Neuronal stem cell (in vitro differentiated cells): ENCODE results near the gene SMIM35.

Experiments used
- DNase-seq: peaks from one replicate; pipeline ENCODE4 v3.0.0-alpha.2; 2013; ENCODE audit warnings: low spot score
- H2AFZ ChIP-seq: one replicate; pipeline ENCODE4 v1.6.1; 2013; ENCODE audit warnings: mild to moderate bottlenecking, low read length, inconsistent platforms
- H2AK5ac ChIP-seq: 2 replicates; pipeline ENCODE4 v1.6.1; 2013; ENCODE audit warnings: low read depth, mild to moderate bottlenecking, inconsistent platforms, low read length, moderate library complexity, mixed read lengths
- H2BK120ac ChIP-seq: 2 replicates; pipeline ENCODE4 v1.6.1; 2013; ENCODE audit warnings: low read depth, mild to moderate bottlenecking, inconsistent platforms, low read length, moderate library complexity, mixed read lengths
- H2BK12ac ChIP-seq: one replicate; pipeline ENCODE4 v1.6.1; 2013; ENCODE audit warnings: low read length, inconsistent platforms
- H2BK15ac ChIP-seq: 2 replicates; pipeline ENCODE4 v1.6.1; 2013; ENCODE audit warnings: mild to moderate bottlenecking, low read length, inconsistent platforms, mixed read lengths
- H2BK5ac ChIP-seq: one replicate; pipeline ENCODE4 v1.6.1; 2013; ENCODE audit warnings: inconsistent platforms, mild to moderate bottlenecking, low read length, moderate library complexity
- H3K14ac ChIP-seq: one replicate; pipeline ENCODE4 v1.6.1; 2013; ENCODE audit warnings: low read length, inconsistent platforms
- H3K18ac ChIP-seq: 2 replicates; pipeline ENCODE4 v1.6.1; 2013; ENCODE audit warnings: low read length, inconsistent platforms
- H3K23ac ChIP-seq: 2 replicates; pipeline ENCODE4 v1.6.1; 2013; ENCODE audit warnings: low read depth, mild to moderate bottlenecking, mixed read lengths, low read length, inconsistent platforms; ENCODE audit not compliant: poor library complexity
- H3K27ac ChIP-seq: replicated peaks from 3 replicates; pipeline ENCODE4 v1.5.1; 2013; ENCODE audit warnings: low read length, inconsistent platforms
- H3K27me3 ChIP-seq, 3 experiments: 2 replicates each; pipeline ENCODE4 v1.6.1; 2013; ENCODE audit warnings: low read length in 3 of 3, mild to moderate bottlenecking in 2 of 3, inconsistent platforms in 1 of 3, low read depth in 1 of 3, mixed read lengths in 1 of 3, moderate library complexity in 1 of 3; ENCODE audit not compliant: control insufficient read depth in 3 of 3, insufficient read depth in 3 of 3
- H3K36me3 ChIP-seq, 2 donors: replicated peaks in 1 of 2; 2 replicates each; pipeline ENCODE4 v1.6.1; 2013; ENCODE audit warnings: low read length in 2 of 2; ENCODE audit not compliant: control insufficient read depth in 2 of 2, insufficient read depth in 2 of 2
- H3K4ac ChIP-seq: 2 replicates; pipeline ENCODE4 v1.6.1; 2013; ENCODE audit warnings: inconsistent platforms, mild to moderate bottlenecking, low read length, moderate library complexity
- H3K4me1 ChIP-seq, 2 donors: 1 replicate in 1 of 2; 2 replicates in 1 of 2; pipeline ENCODE4 v1.6.1; 2013; ENCODE audit warnings: low read length in 2 of 2, low read depth in 1 of 2; ENCODE audit not compliant: control insufficient read depth in 2 of 2, insufficient read depth in 1 of 2
- H3K4me2 ChIP-seq: one replicate; pipeline ENCODE4 v1.6.1; 2013; ENCODE audit warnings: mild to moderate bottlenecking, low read length, inconsistent platforms; ENCODE audit not compliant: insufficient read depth, poor library complexity, severe bottlenecking
- H3K4me3 ChIP-seq, 2 donors: 2 replicates each; pipeline ENCODE4 v1.5.1; 2013; ENCODE audit warnings: low read length in 2 of 2, mild to moderate bottlenecking in 2 of 2, inconsistent platforms in 1 of 2, moderate library complexity in 1 of 2
- H3K79me1 ChIP-seq: one replicate; pipeline ENCODE4 v1.6.1; 2013; ENCODE audit warnings: low read depth, mild to moderate bottlenecking, inconsistent platforms, low read length, moderate library complexity
- H3K9ac ChIP-seq: one replicate; pipeline ENCODE4 v1.6.1; 2013; ENCODE audit warnings: mild to moderate bottlenecking, low read depth, low read length, inconsistent platforms; ENCODE audit not compliant: poor library complexity
- H3K9me3 ChIP-seq, 2 donors: replicated peaks in 1 of 2; 2 replicates each; pipeline versions ENCODE3 to v1.6.1; 2013; ENCODE audit warnings: low read length in 2 of 2, mild to moderate bottlenecking in 2 of 2, inconsistent platforms in 1 of 2, low read depth in 1 of 2, mixed read lengths in 1 of 2, moderate library complexity in 1 of 2; ENCODE audit not compliant: control insufficient read depth in 2 of 2, insufficient read depth in 1 of 2
- H4K8ac ChIP-seq: one replicate; pipeline ENCODE4 v1.6.1; 2013; ENCODE audit warnings: low read depth, mild to moderate bottlenecking, inconsistent platforms, low read length, moderate library complexity
- H4K91ac ChIP-seq: one replicate; pipeline ENCODE4 v1.6.1; 2013; ENCODE audit warnings: low read length, low read depth, mild to moderate bottlenecking, inconsistent platforms; ENCODE audit not compliant: poor library complexity
- WGBS, 2 donors: extraction: QIAGEN DNeasy Blood & Tissue Kit; methylation state at CpG; one replicate each; pipeline ENCODE4 v1.1.7; 2013; ENCODE audit warnings: missing lambda C conversion rate in 2 of 2, mixed read lengths in 1 of 2; ENCODE audit not compliant: insufficient read length in 2 of 2, insufficient replicate concordance in 1 of 2; ENCODE audit errors: extremely low coverage in 2 of 2; 5-methylcytosine and 5-hydroxymethylcytosine counted together

SMIM35 gene

DNA sequence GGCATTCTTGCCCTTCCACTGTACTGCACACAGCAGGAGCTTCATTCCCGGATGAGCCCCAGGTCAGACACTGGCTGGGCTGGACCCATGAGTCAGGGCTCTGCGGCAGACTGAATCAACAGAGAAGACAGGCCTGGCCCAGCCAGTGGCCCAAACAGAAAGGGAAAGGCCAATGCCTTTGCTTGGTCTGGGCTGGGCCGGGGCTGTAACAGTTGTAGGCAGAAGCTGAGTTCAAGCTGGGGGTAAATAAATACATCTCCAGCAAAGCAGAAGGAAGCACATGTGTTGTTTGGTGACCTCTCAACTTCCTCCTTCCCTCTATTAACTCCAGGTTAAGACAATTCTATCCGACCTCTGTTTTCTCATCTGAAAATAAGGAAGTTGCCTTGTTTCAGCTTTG lies 1.8 kb upstream of the SMIM35 start:
- Histone ChIP-seq H2BK12ac (no peak overlapping the region), H3K23ac (no peak overlapping the region), H2BK5ac (no peak overlapping the region), H3K4me3 (no peak overlapping the region), H3K4ac (no peak overlapping the region), H3K9me3 (peaks cover 7 to 8% of the 10 kb centered on the region in 2 donors), H2AFZ (no peak overlapping the region), H4K91ac (no peak overlapping the region), H3K4me1 (peaks cover 2 to 12% of the 10 kb centered on the region in 2 donors), H3K36me3 (no peaks in the 10 kb centered on the region), H3K79me1 (no peaks in the 10 kb centered on the region), H3K14ac (no peak overlapping the region), H3K9ac (no peak overlapping the region), H3K18ac (peak overlapping the region; percentile 42), H3K27me3 (peaks cover 0 to 3% (median 0%) of the 10 kb centered on the region in 3 experiments), H2AK5ac (no peak overlapping the region), H2BK15ac (no peak overlapping the region), H2BK120ac (no peak overlapping the region), H3K27ac (no peak overlapping the region), H3K4me2 (no peak overlapping the region), H4K8ac (no peak overlapping the region)
- WGBS, 2 donors, result no CpG with 5 or more reads among the region's 4 CpGs
- DNase-seq, result no peak

DNA sequence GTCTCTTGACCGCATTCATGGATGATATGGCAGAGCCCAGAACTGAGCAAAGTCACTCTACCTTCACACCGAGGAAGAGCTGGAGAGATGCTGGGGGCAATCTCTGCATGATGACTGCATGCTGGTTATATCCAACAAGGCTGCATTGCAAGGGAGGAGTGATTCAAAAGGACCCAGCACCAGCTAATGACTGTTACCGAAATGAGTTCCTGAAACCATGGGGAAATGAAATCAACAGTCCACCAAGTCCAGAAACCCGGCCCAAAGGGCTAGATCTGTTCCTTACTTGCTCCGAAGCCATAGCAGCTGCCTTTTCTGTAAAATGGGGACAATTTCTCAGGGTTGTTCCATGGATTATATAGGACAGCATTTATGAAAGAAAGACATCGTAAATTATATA lies 1.2 kb upstream of the SMIM35 start:
- H3K4me2 ChIP-seq, result no peak overlapping the region
- WGBS, 2 donors, result no CpG with 5 or more reads among the region's 6 CpGs
- H3K9me3 ChIP-seq, result peaks cover 7 to 8% of the 10 kb centered on the region in 2 donors

DNA sequence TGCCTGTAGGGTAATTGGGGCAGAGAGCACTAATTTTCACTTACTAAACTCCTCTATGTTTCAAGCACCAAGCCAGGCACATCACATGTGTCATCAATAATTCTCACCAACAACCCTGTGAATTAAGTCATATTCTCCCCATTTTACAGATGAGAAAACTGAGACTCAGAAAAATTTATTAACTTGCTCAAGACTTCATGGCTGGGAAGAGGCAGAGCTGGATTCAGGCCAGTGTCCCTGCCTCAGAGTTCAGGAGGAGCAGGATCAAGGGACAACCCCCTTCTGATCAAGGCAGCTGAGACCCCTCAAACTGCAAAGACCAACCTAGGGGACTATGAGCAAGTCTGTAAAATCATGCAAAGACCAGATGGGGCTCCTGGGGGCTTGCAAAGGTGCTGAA lies 2.1 kb downstream of the SMIM35 start:
- H2BK5ac ChIP-seq, result no peak overlapping the region
- no peak overlapping the region for H2BK120ac ChIP-seq
- H3K9ac ChIP-seq, result no peak overlapping the region
- H2BK12ac ChIP-seq, result no peak overlapping the region
- no peak for DNase-seq
- H4K91ac ChIP-seq, result no peak overlapping the region
- H3K4me3 ChIP-seq, result no peak overlapping the region
- H3K9me3 ChIP-seq, result peaks cover 7 to 8% of the 10 kb centered on the region in 2 donors
- H2AFZ ChIP-seq, result no peak overlapping the region
- H3K4me1 ChIP-seq, result peaks cover 2 to 10% of the 10 kb centered on the region in 2 donors
- H2AK5ac ChIP-seq, result no peak overlapping the region
- H3K18ac ChIP-seq, result no peak overlapping the region
- no peak overlapping the region for H4K8ac ChIP-seq
- H2BK15ac ChIP-seq, result no peak overlapping the region
- no peak overlapping the region for H3K14ac ChIP-seq
- no peak overlapping the region for H3K4ac ChIP-seq
- no peaks in the 10 kb centered on the region for H3K79me1 ChIP-seq
- H3K36me3 ChIP-seq, result no peaks in the 10 kb centered on the region
- no peak overlapping the region for H3K27ac ChIP-seq
- peaks cover 0 to 18% (median 0%) of the 10 kb centered on the region in 3 experiments for H3K27me3 ChIP-seq
- no peak overlapping the region for H3K4me2 ChIP-seq
- no peak overlapping the region for H3K23ac ChIP-seq

More for the DNA sequence above, 1.2 kb upstream of the SMIM35 start:
- Histone ChIP-seq H3K4me1 (peaks cover 3 to 10% of the 10 kb centered on the region in 2 donors), H3K23ac (no peak overlapping the region), H2BK15ac (no peak overlapping the region), H4K8ac (no peak overlapping the region), H2AK5ac (no peak overlapping the region), H2AFZ (no peak overlapping the region), H3K4ac (no peak overlapping the region), H3K36me3 (no peaks in the 10 kb centered on the region), H2BK12ac (no peak overlapping the region), H2BK120ac (no peak overlapping the region), H3K9ac (no peak overlapping the region), H3K79me1 (no peaks in the 10 kb centered on the region), H2BK5ac (no peak overlapping the region), H3K4me3 (no peak overlapping the region), H3K27ac (no peak overlapping the region), H3K14ac (no peak overlapping the region), H3K27me3 (peaks cover 0 to 3% (median 0%) of the 10 kb centered on the region in 3 experiments), H4K91ac (no peak overlapping the region), H3K18ac (no peak overlapping the region)
- DNase-seq, result no peak

DNA sequence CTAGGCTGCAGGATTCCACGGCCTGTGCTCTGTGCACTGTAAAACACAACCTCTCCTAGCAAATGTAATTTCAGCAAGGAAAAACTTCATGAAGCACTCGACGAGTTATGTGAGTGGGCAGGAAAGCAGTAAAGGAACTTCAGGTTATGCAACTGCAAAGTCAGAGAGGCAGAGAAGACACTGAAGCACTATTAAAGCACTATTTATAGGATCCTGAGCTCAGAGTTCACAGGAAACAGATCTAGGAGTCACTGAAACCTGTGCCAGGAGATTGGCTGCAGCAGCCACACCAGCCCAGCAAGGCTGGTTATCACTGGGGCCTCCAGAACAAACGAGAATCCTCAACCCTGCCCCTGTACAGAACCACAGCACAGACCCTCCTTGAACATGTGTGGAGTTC lies 2.5 kb downstream of the SMIM35 start:
- WGBS, 2 donors, result no CpG with 5 or more reads among the region's 4 CpGs
- no peak overlapping the region for H3K9ac ChIP-seq
- no peak overlapping the region for H2BK5ac ChIP-seq
- H2BK12ac ChIP-seq, result no peak overlapping the region
- peaks cover 2 to 10% of the 10 kb centered on the region in 2 donors for H3K4me1 ChIP-seq
- no peak overlapping the region for H2BK120ac ChIP-seq
- H3K4me3 ChIP-seq, result no peak overlapping the region
- no peak overlapping the region for H2BK15ac ChIP-seq
- H3K14ac ChIP-seq, result no peak overlapping the region
- H4K8ac ChIP-seq, result no peak overlapping the region
- no peak overlapping the region for H3K27ac ChIP-seq
- H3K27me3 ChIP-seq, result peaks cover 0 to 22% (median 0%) of the 10 kb centered on the region in 3 experiments
- no peaks in the 10 kb centered on the region for H3K36me3 ChIP-seq
- no peak overlapping the region for H2AK5ac ChIP-seq
- H3K18ac ChIP-seq, result no peak overlapping the region
- no peak overlapping the region for H3K4me2 ChIP-seq
- no peak for DNase-seq
- H3K9me3 ChIP-seq, result peaks cover 7 to 8% of the 10 kb centered on the region in 2 donors
- H3K23ac ChIP-seq, result no peak overlapping the region
- H3K79me1 ChIP-seq, result no peaks in the 10 kb centered on the region
- no peak overlapping the region for H2AFZ ChIP-seq
- H4K91ac ChIP-seq, result no peak overlapping the region
- H3K4ac ChIP-seq, result no peak overlapping the region
